Measurements from ENCODE around the gene UBAP2L.

DNA sequence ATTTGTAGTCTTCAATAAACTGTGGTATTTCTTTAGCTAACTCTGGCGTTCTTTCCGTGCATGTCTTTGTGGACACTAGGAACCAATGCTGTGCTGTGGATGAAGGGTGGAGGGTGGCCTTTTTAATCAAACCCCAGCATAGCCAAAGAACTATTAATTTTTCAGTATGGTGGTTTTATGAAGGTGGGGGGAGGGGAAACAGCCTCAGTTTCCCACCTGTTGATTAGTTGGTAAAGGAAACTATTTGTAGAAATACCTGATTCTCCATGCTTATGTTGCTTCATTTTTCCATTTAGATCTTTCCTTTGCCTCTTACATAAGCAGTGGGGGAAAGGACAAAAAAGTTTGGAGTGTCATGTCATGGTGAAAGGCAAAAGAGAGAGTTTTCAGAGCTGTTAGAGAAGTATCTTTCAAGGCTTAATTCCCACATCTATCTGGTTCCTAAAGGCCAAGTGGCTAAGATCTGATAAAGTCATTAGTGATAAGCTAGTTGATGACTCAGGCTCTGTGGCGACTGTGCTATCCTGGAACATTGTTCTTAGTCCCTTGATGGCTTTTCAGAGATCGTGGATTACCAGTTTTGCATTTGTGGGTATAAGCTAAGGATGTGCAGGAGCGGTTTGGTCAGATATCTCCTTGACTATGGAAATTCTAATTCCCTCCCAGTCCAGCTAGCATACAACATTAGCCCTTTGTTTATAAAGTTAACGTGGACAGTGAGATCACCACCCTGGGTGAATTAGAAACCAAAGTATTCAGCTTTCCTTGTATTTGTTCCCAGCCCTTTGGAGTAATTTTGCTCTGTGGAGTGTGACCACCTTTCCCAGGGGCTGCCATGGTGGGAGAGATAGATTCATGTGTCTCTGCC is 42.9 kb downstream of the UBAP2L start:
- TF ChIP-seq, protein P1, sequence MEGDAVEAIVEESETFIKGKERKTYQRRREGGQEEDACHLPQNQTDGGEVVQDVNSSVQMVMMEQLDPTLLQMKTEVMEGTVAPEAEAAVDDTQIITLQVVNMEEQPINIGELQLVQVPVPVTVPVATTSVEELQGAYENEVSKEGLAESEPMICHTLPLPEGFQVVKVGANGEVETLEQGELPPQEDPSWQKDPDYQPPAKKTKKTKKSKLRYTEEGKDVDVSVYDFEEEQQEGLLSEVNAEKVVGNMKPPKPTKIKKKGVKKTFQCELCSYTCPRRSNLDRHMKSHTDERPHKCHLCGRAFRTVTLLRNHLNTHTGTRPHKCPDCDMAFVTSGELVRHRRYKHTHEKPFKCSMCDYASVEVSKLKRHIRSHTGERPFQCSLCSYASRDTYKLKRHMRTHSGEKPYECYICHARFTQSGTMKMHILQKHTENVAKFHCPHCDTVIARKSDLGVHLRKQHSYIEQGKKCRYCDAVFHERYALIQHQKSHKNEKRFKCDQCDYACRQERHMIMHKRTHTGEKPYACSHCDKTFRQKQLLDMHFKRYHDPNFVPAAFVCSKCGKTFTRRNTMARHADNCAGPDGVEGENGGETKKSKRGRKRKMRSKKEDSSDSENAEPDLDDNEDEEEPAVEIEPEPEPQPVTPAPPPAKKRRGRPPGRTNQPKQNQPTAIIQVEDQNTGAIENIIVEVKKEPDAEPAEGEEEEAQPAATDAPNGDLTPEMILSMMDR (IDR thresholded peaks at IDR 0.05): no peak
- TF ChIP-seq EP300 (IDR thresholded peaks at IDR 0.05) (no peak), POLR2A (IDR thresholded peaks at IDR 0.05) (no peak)
